MM.1S (cell line): ENCODE measurements around the gene FRAS1.

Experiments
- EZH2 ChIP-seq: fragments of 300-600 bp; sonication (generic); optimal IDR thresholded peaks from 2 replicates; pipeline ENCODE3; 2017; ENCODE audit warnings: low read depth, mild to moderate bottlenecking, antibody characterized with exemption, low read length, mixed read lengths
- TF ChIP-seq, protein P1 (sequence below): fragments of 300-600 bp; sonication (generic); IDR thresholded peaks from 2 replicates; pipeline ENCODE4 v1.5.1; 2016; ENCODE audit warnings: antibody characterized with exemption, low read length, mixed read lengths

DNA sequence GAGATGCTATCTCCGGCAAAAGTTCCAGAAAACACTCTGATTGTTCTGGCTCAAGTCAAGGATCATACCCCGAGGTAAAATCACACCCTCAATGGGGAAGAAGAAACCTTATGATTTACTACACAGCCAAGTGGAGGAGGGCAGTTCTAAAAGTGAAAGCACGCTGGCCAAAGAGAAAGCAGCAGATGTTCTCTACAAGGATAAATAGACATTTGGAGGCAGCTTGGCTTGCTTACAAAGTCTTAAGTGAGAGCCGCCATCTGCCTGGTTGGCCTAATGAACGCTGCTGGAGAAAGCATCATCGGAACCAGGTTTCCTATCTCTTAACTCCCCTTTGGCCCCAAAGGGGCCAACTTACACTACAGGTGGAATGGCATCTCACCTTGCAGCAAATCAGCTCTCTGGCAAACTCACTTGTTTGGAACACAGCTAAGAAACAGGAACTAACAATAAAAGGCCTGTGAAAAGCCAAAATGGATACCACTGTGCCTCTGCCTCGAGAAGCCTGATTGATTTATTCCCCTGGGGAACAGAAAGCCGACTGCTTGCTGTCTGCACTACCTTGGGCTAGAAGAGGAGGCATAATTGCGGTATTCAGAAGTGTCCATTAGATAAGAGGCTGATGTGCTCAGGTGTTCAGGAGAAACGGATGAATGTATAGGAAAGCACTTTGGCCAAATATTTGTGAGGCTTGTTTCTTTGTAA, 22.8 kb downstream of the FRAS1 start:
- TF ChIP-seq, protein P1, sequence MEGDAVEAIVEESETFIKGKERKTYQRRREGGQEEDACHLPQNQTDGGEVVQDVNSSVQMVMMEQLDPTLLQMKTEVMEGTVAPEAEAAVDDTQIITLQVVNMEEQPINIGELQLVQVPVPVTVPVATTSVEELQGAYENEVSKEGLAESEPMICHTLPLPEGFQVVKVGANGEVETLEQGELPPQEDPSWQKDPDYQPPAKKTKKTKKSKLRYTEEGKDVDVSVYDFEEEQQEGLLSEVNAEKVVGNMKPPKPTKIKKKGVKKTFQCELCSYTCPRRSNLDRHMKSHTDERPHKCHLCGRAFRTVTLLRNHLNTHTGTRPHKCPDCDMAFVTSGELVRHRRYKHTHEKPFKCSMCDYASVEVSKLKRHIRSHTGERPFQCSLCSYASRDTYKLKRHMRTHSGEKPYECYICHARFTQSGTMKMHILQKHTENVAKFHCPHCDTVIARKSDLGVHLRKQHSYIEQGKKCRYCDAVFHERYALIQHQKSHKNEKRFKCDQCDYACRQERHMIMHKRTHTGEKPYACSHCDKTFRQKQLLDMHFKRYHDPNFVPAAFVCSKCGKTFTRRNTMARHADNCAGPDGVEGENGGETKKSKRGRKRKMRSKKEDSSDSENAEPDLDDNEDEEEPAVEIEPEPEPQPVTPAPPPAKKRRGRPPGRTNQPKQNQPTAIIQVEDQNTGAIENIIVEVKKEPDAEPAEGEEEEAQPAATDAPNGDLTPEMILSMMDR = no peak
- no peak for TF ChIP-seq EZH2
